Right lobe of liver (tissue), 6 donors: ENCODE results near the gene CCDC148. TPM values are rescaled to one million over a fixed set of nuclear protein-coding genes. Genes with fewer than 3 reads are reported as not detected.
A peak's percentile ranks its signal among the peaks of the same experiment; 100 is the strongest.

Source experiments
- ATAC-seq, 4 donors: fragments of 200-7000 bp; cut with Tn5 transposase; one replicate each; pipeline ENCODE4 v1.9.1; 2020; ENCODE audit warnings: mild to moderate bottlenecking in 4 of 4, moderate library complexity in 4 of 4
- DNase-seq, 3 donors: peaks; one replicate each; pipeline ENCODE4 v3.0.0-alpha.2; 2020
- H3K27ac ChIP-seq, 3 donors: fragments of 200-600 bp; one replicate each; pipeline ENCODE4 v1.8.0; 2022
- H3K27me3 ChIP-seq, 2 donors: fragments of 200-600 bp; one replicate each; pipeline ENCODE4 v1.8.0; 2022
- H3K36me3 ChIP-seq, 4 donors: fragments of 200-600 bp; sonication (generic) in 1 of 4; one replicate each; pipeline versions ENCODE4 v1.5.1 to v1.8.0; 2017 to 2022; ENCODE audit warnings: control low read depth in 1 of 4
- H3K4me1 ChIP-seq, 4 donors: fragments of 200-600 bp; sonication (generic) in 1 of 4; one replicate each; pipeline versions ENCODE4 v1.5.1 to v1.8.0; 2017 to 2022; ENCODE audit warnings: control low read depth in 1 of 4
- H3K4me3 ChIP-seq, 3 donors: fragments of 200-600 bp; one replicate each; pipeline ENCODE4 v1.8.0; 2022
- H3K9me3 ChIP-seq, 4 donors: fragments of 200-600 bp; sonication (generic) in 1 of 4; one replicate each; pipeline versions ENCODE4 v1.5.1 to v1.8.0; 2017 to 2022; ENCODE audit warnings: control low read depth in 1 of 4
- POLR2A ChIP-seq: fragments of 450-650 bp; IDR thresholded peaks from one replicate; pipeline ENCODE4 v1.6.1; 2017; ENCODE audit warnings: antibody characterized with exemption, mild to moderate bottlenecking
- WGBS: methylation state at CpG from one replicate; pipeline ENCODE4 v1.1.6; 2018; ENCODE audit warnings: low coverage, low lambda C conversion rate; ENCODE audit not compliant: insufficient coverage; ENCODE audit errors: missing lambda C conversion rate; 5-methylcytosine and 5-hydroxymethylcytosine counted together
- intact Hi-C, 2 donors: fragments of 100-400 bp; cut with DNase I; formaldehyde crosslinking; loops; one replicate each; pipeline versions ENCODE4 v1.11.2 to v1.14.1; 2022
- total RNA-seq, 6 experiments: library from RNA; depleted of rRNA in 2 of 6; stranded (reverse); fragments of >200 nt in 2 of 6; fragmentation: NEBNext Ultra II Directional in 3 of 6; extraction: Animal tissue kit (Norgen Biotek cat#: 25700) in 3 of 6; gene quantifications; one replicate each; pipeline versions ENCODE4 v1.1.0 to v1.2.4, GENCODE V29; 2016 to 2023
- TF ChIP-seq, protein P1 (sequence below), 4 donors: fragments of 200-600 bp in 3 of 4; fragments of 450-650 bp in 1 of 4; IDR thresholded peaks; one replicate each; pipeline versions ENCODE4 v1.5.1 to v1.8.0; 2016 to 2022; ENCODE audit warnings: antibody characterized with exemption in 4 of 4, mild to moderate bottlenecking in 2 of 4
- donor health status: DM: no; HTN: yes; CAD: no.
- donor health status: DM: no; HTN: no; CAD: no.
- donor health status: DM: no; HTN: no; CAD: no.
- donor health status: DM: no; HTN: yes; CAD: no.
- donor health status: DM: no; HTN: yes; CAD: no.

Gene CCDC148
- total RNA-seq, 6 experiments from 2014 or later, result 0.12 to 0.53 (median 0.20) TPM; not detected in 1

DNA sequence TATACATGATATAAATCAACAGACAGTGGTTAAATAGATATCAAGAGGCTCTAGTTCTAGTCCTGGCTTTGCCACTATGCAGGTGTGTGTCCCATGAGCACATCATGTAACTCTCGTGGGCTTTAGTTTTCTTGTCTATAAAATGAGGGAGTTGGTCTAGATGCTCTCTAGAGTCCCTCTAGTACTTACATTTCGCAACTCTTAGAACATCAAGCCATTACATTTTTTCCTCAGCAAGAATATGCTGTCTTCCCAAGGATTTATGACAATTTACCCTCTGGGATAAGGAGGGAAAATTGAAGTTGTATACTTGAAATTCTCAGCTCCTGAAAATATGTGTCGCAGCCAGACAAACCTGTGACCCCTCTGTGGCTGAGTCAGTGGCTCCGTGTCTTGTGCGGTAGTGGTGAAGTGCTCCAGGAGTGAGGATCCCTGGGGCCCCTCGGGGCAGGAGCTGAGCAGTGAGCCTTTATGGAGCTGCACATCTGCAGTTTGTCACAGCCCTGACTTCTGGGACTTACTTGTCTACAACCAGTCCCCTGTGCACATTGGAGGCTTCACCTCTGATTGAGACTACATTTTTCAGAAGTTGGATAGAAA, 7.0 kb upstream of the CCDC148 start:
- TF ChIP-seq POLR2A, result no peak
- TF ChIP-seq, protein P1, sequence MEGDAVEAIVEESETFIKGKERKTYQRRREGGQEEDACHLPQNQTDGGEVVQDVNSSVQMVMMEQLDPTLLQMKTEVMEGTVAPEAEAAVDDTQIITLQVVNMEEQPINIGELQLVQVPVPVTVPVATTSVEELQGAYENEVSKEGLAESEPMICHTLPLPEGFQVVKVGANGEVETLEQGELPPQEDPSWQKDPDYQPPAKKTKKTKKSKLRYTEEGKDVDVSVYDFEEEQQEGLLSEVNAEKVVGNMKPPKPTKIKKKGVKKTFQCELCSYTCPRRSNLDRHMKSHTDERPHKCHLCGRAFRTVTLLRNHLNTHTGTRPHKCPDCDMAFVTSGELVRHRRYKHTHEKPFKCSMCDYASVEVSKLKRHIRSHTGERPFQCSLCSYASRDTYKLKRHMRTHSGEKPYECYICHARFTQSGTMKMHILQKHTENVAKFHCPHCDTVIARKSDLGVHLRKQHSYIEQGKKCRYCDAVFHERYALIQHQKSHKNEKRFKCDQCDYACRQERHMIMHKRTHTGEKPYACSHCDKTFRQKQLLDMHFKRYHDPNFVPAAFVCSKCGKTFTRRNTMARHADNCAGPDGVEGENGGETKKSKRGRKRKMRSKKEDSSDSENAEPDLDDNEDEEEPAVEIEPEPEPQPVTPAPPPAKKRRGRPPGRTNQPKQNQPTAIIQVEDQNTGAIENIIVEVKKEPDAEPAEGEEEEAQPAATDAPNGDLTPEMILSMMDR (IDR thresholded peaks at IDR 0.05), result no peak
- intact Hi-C loops, result no loop called here
- Histone ChIP-seq H3K36me3 (no peaks in the 10 kb centered on the region), H3K9me3 (no peaks in the 10 kb centered on the region), H3K27ac (no peak overlapping the region), H3K27me3 (no peaks in the 10 kb centered on the region), H3K4me3 (no peak overlapping the region), H3K4me1 (peaks cover 0 to 13% (median 5%) of the 10 kb centered on the region in 4 donors)
- DNase-seq, result no peak
- 88% methylated on average over 5 of the region's 6 CpGs for WGBS
- no peak for ATAC-seq

DNA sequence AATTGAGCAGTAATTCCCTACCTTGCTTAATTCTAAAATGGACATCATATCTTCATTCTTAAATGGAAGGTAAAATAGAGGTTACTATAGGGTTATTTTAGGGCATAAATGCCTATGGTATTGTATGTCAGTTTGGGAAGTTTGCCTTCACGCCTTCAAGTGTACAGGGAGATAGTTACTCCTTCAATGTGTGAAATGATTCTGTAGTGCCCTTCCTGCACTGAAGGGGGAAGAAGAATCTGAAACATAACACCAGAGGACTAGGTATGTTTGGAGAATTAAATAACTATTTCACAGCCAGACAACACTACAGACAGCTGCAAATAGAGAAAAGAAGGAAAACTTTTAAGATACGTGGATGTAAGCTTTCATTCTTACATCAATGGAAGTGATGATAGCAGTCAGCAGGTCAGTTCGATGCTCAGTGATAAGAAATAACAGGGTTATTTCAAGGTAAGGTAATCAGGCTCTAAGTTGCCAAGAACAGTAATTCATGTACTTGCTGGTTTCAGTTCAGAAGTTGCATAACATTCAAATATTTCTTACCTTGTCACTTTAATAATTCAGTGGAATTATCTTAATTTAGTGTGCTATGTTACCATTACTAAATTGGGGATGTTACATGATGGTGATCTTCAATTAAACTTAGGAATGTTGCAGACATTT, 4.2 kb upstream of the CCDC148 start:
- 29% methylated on average over 3 of the region's 3 CpGs for WGBS

DNA sequence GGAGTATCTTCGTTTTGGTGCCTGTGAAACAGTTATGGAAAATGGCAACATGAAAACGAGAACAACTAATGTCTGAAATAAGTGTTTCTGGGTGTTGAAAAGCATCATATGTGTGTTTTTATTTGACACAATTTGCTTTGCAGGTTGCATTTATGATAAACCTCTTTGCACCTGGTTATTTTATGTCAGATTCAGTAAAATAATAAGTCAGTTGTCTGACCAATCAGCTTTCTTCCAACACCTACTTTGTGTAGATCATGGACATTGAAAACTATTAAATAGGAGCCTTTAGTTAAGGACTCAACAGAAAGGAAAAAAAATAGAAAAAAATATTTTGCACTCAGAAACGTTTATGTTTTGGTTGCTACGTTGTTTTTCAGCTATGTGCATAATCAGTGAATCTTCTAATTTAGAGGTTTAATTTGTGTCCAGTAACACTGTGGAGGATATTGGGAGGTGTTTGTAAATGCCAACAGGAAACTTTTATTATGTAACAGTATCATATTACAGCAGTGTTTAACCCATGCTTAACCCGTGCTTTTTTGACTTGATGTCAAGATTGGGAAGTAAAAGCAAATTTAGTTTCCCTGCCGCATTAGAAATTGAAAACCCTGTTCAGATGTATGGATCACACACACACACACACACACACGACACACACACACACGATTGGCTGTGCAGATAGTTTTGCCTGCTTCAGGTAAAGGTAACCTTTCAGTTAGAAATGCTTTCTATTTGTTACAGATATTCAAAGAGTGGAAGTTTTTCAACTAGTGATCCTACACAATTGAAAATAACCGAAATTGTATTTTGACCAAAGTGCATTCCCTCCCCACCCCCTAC, 2.8 kb upstream of the CCDC148 start:
- DNase-seq (no peak), ATAC-seq (no peak)
- H3K9me3 ChIP-seq, result no peaks in the 10 kb centered on the region
- H3K4me1 ChIP-seq, result peaks cover 0 to 19% (median 7%) of the 10 kb centered on the region in 4 donors
- H3K4me3 ChIP-seq, result peak overlapping the region in 2 of 3 donors; percentile 20 to 85
- H3K36me3 ChIP-seq, result no peaks in the 10 kb centered on the region
- peak overlapping the region in 2 of 3 donors; percentile 90 to 94 for H3K27ac ChIP-seq
- TF ChIP-seq, protein P1 (IDR thresholded peaks at IDR 0.05), result no peak
- TF ChIP-seq POLR2A, result no peak
- H3K27me3 ChIP-seq, result no peaks in the 10 kb centered on the region
- 13% methylated on average over 9 of the region's 9 CpGs for whole genome bisulfite sequencing
- intact Hi-C loops, result no loop called here

More for the DNA sequence above, 4.2 kb upstream of the CCDC148 start:
- intact Hi-C loops, result no loop called here
- Histone ChIP-seq H3K4me3 (no peak overlapping the region), H3K9me3 (no peaks in the 10 kb centered on the region), H3K27me3 (no peaks in the 10 kb centered on the region), H3K27ac (no peak overlapping the region), H3K4me1 (peaks cover 0 to 18% (median 7%) of the 10 kb centered on the region in 4 donors), H3K36me3 (no peaks in the 10 kb centered on the region)
- TF ChIP-seq, protein P1 (IDR thresholded peaks at IDR 0.05), result peak in 1 of 4 donors; percentile 12
- no peak for TF ChIP-seq POLR2A
- DNase-seq (no peak), ATAC-seq (no peak)

DNA sequence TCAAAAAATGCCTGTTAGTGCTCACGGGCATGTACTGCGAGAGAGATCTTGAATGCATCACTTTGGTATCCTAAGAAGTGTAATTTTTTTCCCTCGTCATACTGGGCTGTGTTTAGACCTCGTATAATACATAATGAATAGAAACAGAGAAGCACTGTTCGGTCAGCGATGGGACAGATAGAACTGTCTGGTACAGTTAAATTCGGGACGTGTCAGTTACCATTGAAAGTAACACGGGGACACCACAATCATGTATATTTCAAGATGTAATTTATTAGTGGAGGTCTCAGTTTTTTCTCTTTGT, 2.0 kb upstream of the CCDC148 start:
- ATAC-seq (no peak), DNase-seq (no peak)
- TF ChIP-seq, protein P1 (IDR thresholded peaks at IDR 0.05), result no peak
- no peak for TF ChIP-seq POLR2A
- 8% methylated on average over 9 of the region's 9 CpGs for WGBS
- Histone ChIP-seq H3K27ac (peak overlapping the region; percentile 90 to 94 (median 94)), H3K27me3 (no peaks in the 10 kb centered on the region), H3K4me1 (peaks cover 0 to 19% (median 7%) of the 10 kb centered on the region in 4 donors), H3K9me3 (no peaks in the 10 kb centered on the region), H3K4me3 (peak overlapping the region; percentile 85 to 92 (median 86)), H3K36me3 (no peaks in the 10 kb centered on the region)
- intact Hi-C loops, result no loop called here
